DND-41 (cell line): ENCODE results near the gene ACACA.

ENCODE experiments used
- EZH2 ChIP-seq: IDR thresholded peaks from 3 replicates; pipeline ENCODE4 v1.6.1; 2012; ENCODE audit warnings: borderline replicate concordance, low read depth, mild to moderate bottlenecking, moderate library complexity, low read length, inconsistent platforms; ENCODE audit not compliant: severe bottlenecking
- TF ChIP-seq, protein P1 (sequence below): IDR thresholded peaks from 2 replicates; pipeline ENCODE4 v1.5.1; 2012; ENCODE audit warnings: borderline replicate concordance, low read length, moderate library complexity, mild to moderate bottlenecking; ENCODE audit not compliant: poor library complexity, severe bottlenecking; ENCODE audit errors: extremely low read depth

DNA sequence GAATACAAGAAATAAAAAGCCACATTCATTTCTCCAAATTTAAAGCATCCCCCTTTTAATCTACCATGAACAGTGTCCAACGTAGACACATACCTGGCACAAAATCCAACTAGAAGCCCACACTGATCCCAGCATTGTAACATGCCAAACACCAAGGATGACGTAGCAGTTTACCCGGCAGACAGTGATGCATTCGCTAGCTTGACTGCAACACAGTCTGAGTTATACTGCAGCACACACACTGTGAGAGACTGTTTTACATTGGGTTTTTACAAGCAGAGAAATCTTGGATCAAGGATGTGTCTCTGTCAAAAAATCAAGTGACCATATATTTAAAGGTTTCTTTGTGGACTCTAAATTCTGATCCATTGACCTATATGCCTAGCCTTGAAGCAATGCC lies 105.3 kb downstream of the ACACA start:
- TF ChIP-seq, protein P1, sequence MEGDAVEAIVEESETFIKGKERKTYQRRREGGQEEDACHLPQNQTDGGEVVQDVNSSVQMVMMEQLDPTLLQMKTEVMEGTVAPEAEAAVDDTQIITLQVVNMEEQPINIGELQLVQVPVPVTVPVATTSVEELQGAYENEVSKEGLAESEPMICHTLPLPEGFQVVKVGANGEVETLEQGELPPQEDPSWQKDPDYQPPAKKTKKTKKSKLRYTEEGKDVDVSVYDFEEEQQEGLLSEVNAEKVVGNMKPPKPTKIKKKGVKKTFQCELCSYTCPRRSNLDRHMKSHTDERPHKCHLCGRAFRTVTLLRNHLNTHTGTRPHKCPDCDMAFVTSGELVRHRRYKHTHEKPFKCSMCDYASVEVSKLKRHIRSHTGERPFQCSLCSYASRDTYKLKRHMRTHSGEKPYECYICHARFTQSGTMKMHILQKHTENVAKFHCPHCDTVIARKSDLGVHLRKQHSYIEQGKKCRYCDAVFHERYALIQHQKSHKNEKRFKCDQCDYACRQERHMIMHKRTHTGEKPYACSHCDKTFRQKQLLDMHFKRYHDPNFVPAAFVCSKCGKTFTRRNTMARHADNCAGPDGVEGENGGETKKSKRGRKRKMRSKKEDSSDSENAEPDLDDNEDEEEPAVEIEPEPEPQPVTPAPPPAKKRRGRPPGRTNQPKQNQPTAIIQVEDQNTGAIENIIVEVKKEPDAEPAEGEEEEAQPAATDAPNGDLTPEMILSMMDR = no peak
- no peak for TF ChIP-seq EZH2
